Endothelial cell (in vitro differentiated cells): Measurements from ENCODE around the gene C12orf60. TPM values are rescaled to one million over a fixed set of nuclear protein-coding genes. Genes with fewer than 3 reads are reported as not detected.

Experiments
- DNase-seq: peaks from one replicate; pipeline ENCODE4 v3.0.0; 2021; ENCODE audit warnings: low spot score
- H3K27ac Mint-ChIP-seq: one replicate; pipeline ENCODE4 v1.8.0; 2021; ENCODE audit warnings: mixed read lengths, inconsistent platforms; ENCODE audit not compliant: unreplicated experiment
- H3K27me3 Mint-ChIP-seq: one replicate; pipeline ENCODE4 v1.8.0; 2021; ENCODE audit warnings: mild to moderate bottlenecking, moderate library complexity, mixed read lengths, inconsistent platforms; ENCODE audit not compliant: unreplicated experiment
- H3K36me3 Mint-ChIP-seq: one replicate; pipeline ENCODE4 v1.8.0; 2021; ENCODE audit warnings: mild to moderate bottlenecking, low read depth, mixed read lengths, inconsistent platforms; ENCODE audit not compliant: unreplicated experiment
- H3K4me1 Mint-ChIP-seq: one replicate; pipeline ENCODE4 v1.8.0; 2021; ENCODE audit warnings: mild to moderate bottlenecking, mixed read lengths, inconsistent platforms; ENCODE audit not compliant: unreplicated experiment
- H3K4me3 Mint-ChIP-seq: one replicate; pipeline ENCODE4 v1.8.0; 2021; ENCODE audit warnings: mild to moderate bottlenecking, mixed read lengths, inconsistent platforms; ENCODE audit not compliant: unreplicated experiment
- H3K9me3 Mint-ChIP-seq: one replicate; pipeline ENCODE4 v1.8.0; 2021; ENCODE audit warnings: mixed read lengths, inconsistent platforms; ENCODE audit not compliant: unreplicated experiment
- CTCF ChIP-seq: fragments of 200-600 bp; sonication (generic); IDR thresholded peaks from one replicate; pipeline ENCODE4 v1.5.0; 2021; ENCODE audit warnings: antibody characterized with exemption; ENCODE audit not compliant: unreplicated experiment
- total RNA-seq: library from RNA; stranded (reverse); fragmentation: NEBNext Ultra II Directional; extraction: Animal tissue kit (Norgen Biotek cat#: 25700); gene quantifications from one replicate; pipeline ENCODE4 v1.2.1, GENCODE V29; 2021; ENCODE audit not compliant: unreplicated experiment

C12orf60 gene
- total RNA-seq, 1 donor from 2014 or later: 1.8 TPM

GRCh38 chr12:14845350-14845750 is 41.9 kb downstream of the C12orf60 start:
- Mint-ChIP-seq H3K4me1 (peaks cover 30% of the 10 kb centered on the region), H3K9me3 (no peaks in the 10 kb centered on the region), H3K4me3 (no peak overlapping the region), H3K27ac (no peak overlapping the region), H3K36me3 (no peaks in the 10 kb centered on the region), H3K27me3 (no peaks in the 10 kb centered on the region)
- peak; percentile 43 for DNase-seq
- TF ChIP-seq CTCF: peak; percentile 40

GRCh38 chr12:14846042-14846587 is 42.6 kb downstream of the C12orf60 start:
- DNase-seq: no peak
- no peaks in the 10 kb centered on the region for H3K36me3 Mint-ChIP-seq
- no peaks in the 10 kb centered on the region for H3K9me3 Mint-ChIP-seq
- H3K27me3 Mint-ChIP-seq: no peaks in the 10 kb centered on the region
- H3K4me3 Mint-ChIP-seq: no peak overlapping the region
- H3K27ac Mint-ChIP-seq: no peak overlapping the region
- TF ChIP-seq CTCF: no peak
- peaks cover 30% of the 10 kb centered on the region for H3K4me1 Mint-ChIP-seq

GRCh38 chr12:14846876-14847580 is 43.6 kb downstream of the C12orf60 start:
- TF ChIP-seq CTCF: no peak
- Mint-ChIP-seq H3K4me3 (no peak overlapping the region), H3K9me3 (no peaks in the 10 kb centered on the region), H3K27ac (no peak overlapping the region), H3K36me3 (no peaks in the 10 kb centered on the region), H3K4me1 (peaks cover 30% of the 10 kb centered on the region), H3K27me3 (no peaks in the 10 kb centered on the region)
- no peak for DNase-seq

- no peak for DNase-seq
- Mint-ChIP-seq H3K27ac (no peak overlapping the region), H3K36me3 (no peaks in the 10 kb centered on the region), H3K9me3 (no peaks in the 10 kb centered on the region), H3K27me3 (peaks cover 3% of the 10 kb centered on the region), H3K4me3 (no peak overlapping the region), H3K4me1 (peaks cover 19% of the 10 kb centered on the region)
- TF ChIP-seq CTCF: no peak
Observed at GRCh38 chr12:14849661-14850060, 46.2 kb downstream of the C12orf60 start.

GRCh38 chr12:14850929-14851663 is 47.6 kb downstream of the C12orf60 start:
- Mint-ChIP-seq H3K4me3 (no peak overlapping the region), H3K27ac (no peak overlapping the region), H3K4me1 (peaks cover 16% of the 10 kb centered on the region), H3K9me3 (no peaks in the 10 kb centered on the region), H3K36me3 (no peaks in the 10 kb centered on the region), H3K27me3 (peaks cover 3% of the 10 kb centered on the region)
- DNase-seq: no peak
- TF ChIP-seq CTCF: no peak
